ENCODE measurements around the gene NASP.

The NASP gene

DNA sequence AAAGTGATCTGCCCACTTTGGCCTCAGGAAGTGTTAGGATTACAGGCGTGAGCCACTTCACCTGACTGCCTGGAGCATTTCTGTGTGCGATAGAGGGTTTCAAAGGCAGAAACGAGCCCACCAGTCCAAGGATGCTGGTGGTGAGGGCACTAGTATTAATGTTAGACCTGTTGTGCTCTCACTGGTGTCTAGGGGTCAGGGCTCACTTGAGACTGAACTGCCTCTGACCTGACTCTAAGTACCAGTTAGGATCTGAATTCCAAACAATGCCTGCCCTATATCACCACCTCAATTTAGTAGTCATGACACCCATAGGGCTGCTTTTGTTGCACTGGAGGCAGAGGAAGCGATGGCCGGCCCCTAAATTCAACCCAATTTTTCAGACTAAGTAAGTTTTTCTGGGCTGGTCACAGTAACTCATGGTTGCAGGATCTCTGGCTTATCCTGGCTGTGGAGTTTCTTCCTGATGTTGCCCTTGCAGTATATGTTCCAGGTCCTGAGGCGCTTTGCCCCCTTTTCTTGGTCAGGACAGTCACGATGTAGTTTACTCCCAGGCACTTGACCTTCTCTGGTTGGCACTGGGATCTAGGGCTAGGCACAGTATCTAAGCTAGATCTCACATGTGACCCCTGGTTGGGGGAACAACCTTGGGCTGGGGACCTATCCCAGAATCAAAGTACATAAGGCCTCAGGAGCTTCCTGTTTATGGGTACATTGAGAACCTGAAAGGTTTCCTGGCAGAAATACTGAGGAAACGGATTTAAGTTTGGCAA, 35.5 kb downstream of the NASP start:
- DNase-seq (ENCODE audit: low read depth in 2 of 2): no peak

DNA sequence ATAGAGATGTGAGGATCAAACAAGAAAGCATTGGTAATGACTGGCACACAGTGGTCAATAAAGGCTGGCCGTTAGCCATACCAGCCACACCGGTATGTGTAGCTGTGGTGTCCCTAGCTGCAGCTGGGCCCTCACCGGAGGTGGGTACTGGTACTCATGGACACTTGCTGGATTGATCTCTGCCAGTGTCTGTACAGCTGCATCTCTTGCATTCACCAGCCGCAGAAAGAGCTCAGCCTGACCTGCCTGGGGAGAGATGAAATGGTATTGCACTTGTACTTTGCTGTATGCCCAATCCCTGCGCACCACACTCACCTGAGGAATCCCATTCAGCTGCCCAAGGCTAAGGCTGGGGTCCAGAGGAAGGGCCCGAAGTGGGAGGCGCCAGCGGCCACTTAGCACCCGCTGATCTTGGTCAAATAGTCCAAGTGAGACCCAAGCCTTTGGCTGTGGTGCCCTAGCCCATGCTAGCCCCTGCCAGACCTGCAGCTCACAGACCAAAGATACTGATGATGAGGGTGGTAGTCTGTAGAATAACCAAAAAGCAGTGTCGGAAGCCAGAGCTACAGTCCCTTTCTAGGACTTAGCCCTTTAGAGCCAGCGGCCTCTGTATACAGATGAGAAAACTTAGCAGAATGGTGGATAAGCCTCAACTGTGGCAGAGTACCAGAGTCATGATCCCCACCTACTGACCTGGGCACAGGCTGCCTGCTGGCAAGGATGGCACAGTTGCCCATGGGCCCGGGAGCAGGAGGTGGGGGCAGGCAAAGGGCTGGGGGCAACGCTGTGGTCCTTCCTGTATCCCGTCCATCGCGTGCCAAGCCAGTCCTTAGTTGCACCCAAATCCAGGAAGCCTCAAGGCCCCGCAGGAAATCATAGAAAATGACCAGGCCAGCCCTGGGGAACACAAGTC, 37.0 kb downstream of the NASP start:
- no peak for DNase-seq (ENCODE audit: low read depth in 2 of 2)

DNA sequence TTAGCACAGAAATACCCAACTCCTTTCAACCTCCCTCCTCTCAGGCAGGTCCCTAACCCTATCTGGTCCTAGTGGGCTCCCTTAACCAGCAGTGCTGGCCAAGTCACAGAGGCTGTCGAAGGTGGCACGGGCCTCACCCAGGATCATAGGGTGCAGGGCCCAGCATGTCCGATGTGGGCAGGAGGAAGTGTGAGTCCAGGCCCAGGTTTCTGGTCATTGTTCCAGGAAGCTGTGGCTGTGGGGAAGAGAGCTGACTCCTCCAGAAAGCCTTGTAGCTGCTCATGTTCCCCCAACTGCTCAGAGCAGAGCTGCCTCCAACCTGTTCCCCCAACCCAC, 37.6 kb downstream of the NASP start:
- no peak for DNase-seq (ENCODE audit: low read depth in 2 of 2)

DNA sequence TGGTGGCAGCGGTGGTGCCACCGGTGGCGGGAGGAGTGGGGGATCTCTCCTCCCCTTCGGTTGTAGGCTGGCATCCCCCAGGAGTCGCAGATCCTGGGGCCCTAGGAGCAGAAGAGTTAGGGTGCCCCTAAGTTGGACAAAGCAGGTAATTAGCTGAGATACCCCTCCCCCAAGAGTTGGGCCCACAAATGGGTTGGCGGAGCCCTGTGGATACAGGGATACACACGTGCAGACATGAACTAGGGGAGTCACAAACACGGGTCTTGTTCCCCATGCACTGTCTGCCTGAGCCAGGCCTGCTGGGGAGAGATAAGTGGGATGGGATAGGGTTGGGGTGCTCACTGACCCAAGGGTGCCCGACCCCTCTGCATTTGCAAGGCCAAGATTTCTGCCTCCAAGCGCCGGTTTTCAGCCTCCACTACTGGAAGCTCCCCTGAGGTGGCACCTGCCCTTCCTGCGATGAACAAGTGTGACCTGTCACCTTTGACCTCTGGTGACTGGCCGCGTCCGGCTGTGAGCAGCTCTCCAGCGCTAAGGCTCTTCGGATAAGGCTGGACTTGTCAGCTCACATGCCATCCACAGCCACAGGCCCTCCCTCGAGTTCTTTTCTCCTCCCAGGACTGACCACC, 38.2 kb downstream of the NASP start:
- no peak for DNase-seq (ENCODE audit: low read depth in 2 of 2)

DNA sequence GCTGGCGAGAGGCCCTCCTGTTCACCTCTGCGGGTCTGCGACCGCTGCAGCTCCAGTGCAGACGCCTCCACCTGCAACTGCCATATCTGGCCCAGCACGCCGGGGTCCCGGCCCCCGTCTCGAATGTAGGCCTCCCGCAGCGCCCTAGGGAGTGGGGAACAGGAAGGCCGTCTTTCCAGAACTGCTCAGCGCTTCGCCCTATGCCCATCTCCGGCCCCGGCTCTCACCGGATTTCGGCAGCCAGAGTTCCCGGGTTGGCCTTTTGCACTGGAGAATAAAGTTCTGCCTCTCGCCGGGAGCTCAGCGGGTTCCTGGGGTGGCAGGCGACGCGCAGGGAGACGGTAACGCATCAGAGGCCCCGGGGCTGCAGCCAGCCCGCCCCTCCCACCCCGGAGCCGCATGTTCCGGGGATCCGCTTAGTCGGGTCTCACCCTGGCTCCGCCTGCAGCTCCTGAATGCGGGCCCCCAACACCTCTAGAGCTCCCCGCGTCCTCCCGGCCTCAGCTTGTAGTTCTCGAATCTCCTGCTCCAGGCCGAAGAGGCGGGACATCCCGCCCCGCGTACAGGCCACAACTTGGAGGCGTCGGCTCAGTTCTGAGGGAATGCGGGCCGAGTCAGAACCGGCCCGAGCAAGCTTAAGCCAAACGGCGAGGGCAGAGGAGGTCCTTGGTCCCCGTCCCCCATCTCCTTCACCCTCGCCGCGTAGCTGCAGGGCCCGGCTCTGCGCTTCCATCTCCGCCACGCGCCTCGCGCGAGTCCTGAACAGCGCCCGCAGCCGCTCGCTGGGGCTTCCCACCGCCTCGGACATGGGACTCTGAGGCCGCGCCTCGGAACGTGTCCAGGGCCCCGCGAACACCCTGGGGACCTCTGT, 38.9 kb downstream of the NASP start:
- no peak for DNase-seq (ENCODE audit: low read depth in 2 of 2)

DNA sequence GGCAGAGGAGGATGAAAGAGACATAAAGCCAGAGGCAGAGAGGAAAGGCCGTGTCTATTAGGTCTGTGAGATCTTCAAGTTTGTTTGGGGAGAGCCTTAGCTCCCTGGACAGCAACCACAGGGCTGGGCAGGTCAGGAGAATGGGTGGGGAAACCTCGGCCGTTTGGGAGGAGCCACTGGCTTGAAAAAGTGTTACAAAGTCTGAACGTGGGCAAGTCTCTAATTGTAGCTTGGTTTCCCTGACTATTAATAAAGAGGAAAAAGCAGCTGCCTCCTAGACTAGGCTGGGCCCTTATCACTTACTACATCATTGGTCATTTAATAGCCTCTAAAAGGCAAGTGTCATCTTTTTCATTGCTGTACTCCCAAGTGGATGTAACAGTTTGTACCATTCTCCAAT, 40.1 kb downstream of the NASP start, which contains the start of gene CCDC17:
Gene CCDC17, minus strand, starts transcription at position 83 of the 400 bp plus-strand sequence. CDS start 145 bp downstream, outside the sequence.
- DNase-seq (ENCODE audit: low read depth in 2 of 2): no peak

DNA sequence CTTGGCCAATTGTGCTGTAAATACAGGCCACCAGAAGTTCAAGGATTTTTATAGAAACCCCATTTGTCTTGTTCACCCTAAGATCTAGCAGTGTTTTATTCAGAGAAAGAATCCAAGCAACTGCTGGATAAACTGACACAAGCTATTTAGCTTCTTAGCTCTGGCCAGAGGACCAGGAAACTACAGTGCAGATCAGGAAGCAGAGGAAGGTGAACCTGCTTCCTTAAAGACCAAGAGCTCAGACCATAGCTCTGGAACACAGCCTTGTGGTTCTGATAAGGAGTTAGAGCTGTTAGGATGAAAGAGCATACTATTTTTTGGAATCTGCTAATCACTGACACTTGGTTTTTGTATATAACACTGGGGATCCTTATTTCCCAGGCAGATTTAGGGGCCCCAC, 45.2 kb downstream of the NASP start:
- DNase-seq (ENCODE audit: low read depth in 2 of 2): no peak

DNA sequence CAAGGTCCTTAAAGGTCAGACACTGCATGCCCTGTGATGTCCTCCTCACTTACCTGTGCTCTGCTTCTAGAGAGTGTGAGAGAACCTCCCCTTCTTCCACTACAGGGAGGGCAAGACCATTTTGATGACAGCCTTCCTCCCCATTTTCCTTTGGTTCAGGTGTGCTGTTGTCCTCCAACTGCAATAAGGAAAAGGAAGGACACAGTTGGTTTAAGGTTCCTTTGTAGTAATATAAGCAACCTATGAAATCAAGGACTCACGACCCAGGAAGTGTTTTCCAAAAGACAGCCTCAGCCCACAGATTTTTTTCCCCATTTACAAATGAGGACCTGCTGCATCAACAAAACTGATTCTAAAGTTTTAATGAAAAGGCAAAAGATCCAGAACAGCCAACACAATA, 46.6 kb downstream of the NASP start:
- no peak for DNase-seq (ENCODE audit: low read depth in 2 of 2)

DNA sequence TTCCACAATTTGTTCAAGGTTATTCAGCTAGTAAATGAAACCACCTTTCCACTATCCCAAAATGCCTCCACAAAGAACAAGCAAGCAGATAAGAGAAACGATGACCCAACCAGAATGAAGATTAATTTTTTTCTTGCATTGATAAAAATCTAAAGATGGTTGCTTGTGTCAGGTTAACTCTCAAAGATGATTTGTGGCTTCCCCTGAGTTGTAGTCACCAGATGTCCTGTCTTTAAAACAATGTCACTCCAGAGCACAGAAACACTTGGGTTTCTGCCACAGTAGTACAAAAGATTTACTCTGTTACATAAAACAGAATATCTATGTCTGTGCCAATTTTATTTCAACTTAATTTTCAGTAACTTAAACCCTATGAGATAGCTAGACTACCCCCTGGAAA, 51.4 kb downstream of the NASP start:
- DNase-seq (ENCODE audit: low read depth in 2 of 2): no peak

DNA sequence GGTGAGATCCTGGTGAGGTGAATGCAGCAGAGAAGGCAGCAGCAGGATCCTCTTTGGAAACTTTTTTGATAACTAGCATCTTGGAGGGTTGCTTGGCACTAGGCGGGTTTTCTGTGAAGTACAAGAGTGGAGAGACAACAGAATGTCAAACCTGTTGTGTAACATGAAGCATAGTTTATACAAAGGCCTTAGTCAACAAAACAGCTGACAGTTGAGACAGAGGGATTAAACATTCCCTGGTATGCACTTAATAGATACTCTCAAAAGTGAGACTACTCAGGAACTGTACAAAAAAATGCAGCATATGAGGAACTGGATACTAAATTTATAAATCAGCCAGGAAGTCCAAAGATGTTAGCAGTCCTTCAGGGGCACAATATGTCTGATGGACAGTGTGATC, 56.5 kb downstream of the NASP start:
- DNase-seq (ENCODE audit: low read depth in 2 of 2): no peak

DNA sequence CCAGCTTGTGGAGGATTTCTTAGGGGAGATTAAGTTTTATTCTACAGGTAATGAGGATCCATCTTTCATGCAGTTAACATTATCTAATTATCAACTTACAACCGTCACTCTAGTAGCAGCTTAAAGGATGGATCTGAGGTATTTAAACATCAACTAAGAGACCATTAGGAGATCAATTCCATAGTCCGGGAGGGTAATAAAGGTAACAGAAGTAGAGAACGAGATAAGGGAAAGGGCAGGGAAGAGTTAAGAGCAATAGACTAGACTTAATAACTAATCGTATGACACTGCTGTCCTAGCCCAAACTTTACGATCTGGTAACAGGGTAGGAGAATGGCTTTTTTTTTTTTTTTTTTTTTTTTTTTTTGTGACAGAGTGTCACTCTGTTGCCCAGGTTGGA, 59.5 kb downstream of the NASP start:
- DNase-seq (ENCODE audit: low read depth in 2 of 2): no peak

DNA sequence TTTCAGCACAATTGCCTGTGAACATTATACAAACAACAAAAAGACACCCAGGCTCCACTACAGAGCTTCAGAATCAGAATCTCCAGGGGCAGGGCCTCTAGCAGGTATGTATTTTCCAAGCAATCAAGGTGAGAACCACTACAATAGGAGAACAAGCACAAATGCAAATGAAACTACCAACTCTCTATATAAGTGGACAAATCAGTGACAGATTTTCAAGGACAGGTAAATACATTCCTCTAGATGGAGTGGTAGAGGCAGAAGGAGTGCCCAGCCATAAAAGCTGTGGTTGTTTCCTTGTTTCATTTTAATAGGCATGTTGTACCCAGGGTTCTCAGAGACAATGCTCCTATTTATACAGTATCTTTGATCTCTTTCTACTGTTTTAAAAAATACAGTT, 60.1 kb downstream of the NASP start:
- DNase-seq (ENCODE audit: low read depth in 2 of 2): no peak

DNA sequence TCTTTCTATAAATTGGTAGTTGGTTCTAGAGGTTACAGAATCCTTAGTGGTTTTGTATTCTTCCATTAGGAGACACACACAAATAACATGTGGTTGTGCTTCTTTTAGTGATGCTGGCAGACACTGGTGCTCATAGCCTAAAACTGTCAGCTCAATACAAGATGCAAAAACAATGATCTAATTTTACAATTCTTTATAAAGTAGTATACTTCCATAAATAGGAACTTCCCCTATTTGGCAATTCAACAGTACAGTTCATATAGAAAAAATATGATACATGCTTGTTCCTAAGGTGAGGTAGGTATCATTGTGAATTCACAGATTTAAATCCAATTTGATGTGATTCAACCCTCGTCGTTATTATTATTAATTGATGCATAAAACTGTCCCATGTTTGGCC, 60.8 kb downstream of the NASP start:
- no peak for DNase-seq (ENCODE audit: low read depth in 2 of 2)

DNA sequence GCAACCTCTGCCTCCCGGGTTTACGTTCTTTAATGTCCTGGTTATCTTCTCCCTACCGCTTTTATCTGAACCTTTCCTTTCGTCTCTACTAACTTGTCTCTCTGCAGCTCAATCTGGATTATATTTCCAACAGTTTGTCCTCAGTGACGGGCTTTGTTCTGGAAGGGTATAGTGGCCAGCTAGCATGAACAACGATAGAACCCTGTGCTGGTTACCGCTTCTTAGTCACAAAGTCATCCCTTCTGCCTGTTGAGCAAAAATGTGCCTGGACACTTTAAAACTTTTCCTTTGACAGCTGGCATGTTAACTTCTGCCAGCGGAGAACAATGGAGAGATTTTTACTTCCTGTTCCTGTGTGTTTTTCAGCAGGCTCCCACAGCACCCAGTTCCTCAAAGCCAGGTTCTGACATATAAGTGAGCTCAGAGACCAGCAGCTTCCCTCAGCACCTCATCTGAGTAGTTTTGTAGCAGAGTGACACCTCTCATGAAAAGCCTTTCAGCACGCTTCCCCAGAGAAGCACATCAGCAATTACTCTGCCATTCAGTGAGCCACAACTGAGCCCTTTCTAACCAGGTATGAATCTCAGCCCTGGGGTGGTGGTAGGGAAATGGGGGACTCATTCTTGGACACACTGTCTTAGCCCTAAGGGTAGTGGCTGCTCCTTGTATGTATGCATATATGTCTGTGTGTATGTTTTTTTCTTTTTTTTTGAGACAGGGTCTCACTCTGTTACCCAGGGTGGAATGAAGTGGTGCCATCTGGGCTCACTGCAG, 63.6 kb downstream of the NASP start:
- DNase-seq (ENCODE audit: low read depth in 2 of 2): no peak

DNA sequence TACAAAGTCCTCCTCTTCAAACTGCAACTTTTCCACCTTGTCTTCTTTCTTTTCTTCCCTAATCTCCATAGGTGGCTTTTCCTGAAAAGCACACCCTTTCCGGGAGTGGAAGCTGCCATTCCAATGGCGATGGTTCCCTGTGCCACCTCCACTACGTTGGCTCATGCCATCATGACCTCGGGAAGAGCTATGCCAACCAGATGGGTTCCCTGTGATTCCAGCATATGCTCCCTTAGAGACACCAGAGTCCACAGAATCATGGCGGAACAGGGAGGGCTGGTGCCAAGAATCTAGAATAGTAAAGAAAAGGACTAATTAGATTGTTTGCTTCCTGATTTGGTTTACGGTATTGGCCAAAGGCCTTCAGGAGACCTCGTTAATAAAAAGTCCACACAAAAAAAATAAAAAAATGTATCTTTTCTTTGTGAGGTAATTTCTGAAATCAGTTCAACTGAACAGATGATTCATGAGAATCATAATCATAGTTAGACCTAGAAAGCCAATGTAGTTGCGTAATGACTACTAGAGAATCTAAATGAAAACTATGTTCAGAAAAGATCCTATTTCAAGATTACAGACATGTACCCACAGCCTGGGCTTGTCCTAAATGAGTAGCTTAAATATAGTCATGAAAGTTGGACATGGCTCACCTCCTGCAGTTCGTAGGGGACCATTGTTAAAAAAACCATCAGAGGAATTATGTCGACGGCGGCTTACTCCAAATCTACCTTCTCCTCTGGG, 70.9 kb downstream of the NASP start:
- no peak for DNase-seq (ENCODE audit: low read depth in 2 of 2)

DNA sequence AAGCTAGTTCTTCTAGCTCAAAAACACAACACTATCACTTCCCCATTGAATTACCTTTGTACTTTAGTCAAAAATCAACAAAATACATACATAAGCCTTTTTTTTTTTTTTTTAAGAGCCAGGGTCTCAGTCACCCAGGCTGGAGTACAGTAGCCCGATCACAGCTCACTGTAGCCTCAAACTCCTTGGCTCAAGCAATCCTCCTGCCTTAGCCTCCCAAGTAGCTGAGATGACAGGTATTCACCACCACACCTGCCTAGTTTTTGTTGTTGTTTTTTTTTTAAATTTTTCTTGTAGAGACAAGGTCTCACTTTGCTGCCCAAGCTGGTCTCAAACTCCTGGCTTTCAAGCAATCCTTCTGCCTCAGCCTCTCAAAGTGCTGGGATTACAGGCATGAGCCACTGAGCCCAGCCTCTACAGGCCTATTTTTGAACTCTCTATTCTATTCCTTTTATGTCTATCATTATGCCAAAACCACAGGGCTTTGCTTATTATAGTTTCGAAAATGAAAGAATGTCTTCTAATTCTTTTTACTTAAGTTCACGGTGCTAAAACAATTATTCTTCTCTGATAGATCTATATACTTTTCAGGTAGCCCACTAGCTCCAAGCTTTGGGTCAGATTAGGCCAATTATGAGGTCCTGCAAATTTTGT, 72.9 kb downstream of the NASP start:
- DNase-seq (ENCODE audit: low read depth in 2 of 2): no peak

DNA sequence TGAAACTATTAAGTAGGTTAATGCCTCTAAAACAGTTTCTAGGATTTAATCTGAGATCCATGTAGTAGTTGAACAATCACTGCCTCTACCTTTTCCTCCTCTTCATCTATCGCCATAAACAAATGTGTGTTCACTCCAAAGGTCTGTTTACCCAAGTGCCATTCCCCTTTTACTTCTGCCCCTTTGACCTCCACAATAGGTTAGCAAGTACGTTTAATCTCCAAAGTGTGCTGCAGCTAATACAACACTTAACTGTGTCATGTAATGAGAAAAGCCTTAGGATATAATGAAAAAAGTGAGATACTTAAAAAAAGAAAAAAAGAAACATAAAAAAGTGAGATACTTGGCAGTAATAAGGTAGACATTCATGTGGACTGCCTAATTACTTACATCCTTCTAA, 74.3 kb downstream of the NASP start:
- DNase-seq (ENCODE audit: low read depth in 2 of 2): no peak

DNA sequence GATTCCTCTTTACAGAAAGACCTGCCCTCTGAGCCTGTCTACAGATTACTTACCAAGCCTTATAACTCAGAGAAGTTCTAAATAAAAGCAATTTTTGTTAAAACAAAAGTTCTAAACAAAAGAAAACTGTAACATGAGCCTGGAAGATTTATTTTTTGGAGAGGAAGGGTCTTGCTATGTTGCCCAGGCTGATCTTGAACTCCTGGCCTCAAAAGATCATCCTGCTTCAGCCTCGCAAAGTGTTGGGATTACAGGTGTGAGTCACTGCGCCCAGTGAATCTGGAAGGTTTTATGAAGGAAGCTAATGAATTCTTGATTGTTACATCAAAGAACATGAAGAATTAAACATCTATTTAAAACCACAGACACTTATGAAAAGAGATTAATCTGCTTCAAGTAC, 75.4 kb downstream of the NASP start:
- DNase-seq (ENCODE audit: low read depth in 2 of 2): no peak

DNA sequence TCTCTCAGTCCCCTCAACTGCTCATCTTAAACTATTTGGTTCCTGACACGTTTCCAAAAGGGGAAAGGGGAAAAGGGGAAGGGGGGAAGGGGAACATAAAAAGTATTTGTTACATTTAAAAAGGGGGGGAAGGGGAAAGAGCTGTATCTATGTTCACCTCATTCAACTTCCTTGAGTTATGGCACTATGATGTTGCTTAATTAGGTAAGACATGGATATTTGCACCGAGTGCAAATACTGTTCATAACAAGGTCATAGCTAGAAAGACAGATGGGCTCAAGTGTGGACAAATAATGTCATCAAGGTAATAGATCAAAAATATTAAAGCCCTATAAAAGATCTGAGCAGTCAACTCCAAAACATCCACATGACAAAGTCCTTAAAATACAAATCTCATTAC, 76.5 kb downstream of the NASP start:
- DNase-seq (ENCODE audit: low read depth in 2 of 2): no peak

DNA sequence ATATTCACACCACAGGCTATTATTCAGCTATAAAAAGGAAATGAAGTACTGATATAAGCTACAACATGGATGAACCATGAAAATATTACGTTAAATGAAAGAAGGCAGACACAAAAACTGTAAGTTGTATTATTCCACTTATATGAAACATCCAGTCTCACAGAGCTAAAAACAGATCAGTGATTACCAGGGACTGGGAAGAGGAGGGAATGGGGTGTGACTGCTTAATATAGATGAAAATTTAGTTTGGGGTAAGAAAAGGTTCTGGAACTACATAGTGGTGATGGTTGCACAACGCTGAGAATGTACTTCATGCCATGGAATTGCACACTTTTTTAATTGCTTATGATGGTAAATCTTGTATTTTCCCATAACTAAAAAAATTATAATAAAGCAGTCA, 83.0 kb downstream of the NASP start:
- no peak for DNase-seq (ENCODE audit: low read depth in 2 of 2)

Measured in stimulated activated CD4-positive, alpha-beta T cell treated with anti-CD3 and anti-CD28 coated beads, Interleukin-1b, Interleukin-23, amount 100 ng/mL, for 1 hour (primary cell).